Central memory CD4-positive, alpha-beta T cell (primary cell): Measurements from ENCODE around the gene SLC44A1.

ENCODE experiments used
- DNase-seq: peaks from one replicate; pipeline ENCODE4 v3.0.0; 2022

Gene SLC44A1

DNA sequence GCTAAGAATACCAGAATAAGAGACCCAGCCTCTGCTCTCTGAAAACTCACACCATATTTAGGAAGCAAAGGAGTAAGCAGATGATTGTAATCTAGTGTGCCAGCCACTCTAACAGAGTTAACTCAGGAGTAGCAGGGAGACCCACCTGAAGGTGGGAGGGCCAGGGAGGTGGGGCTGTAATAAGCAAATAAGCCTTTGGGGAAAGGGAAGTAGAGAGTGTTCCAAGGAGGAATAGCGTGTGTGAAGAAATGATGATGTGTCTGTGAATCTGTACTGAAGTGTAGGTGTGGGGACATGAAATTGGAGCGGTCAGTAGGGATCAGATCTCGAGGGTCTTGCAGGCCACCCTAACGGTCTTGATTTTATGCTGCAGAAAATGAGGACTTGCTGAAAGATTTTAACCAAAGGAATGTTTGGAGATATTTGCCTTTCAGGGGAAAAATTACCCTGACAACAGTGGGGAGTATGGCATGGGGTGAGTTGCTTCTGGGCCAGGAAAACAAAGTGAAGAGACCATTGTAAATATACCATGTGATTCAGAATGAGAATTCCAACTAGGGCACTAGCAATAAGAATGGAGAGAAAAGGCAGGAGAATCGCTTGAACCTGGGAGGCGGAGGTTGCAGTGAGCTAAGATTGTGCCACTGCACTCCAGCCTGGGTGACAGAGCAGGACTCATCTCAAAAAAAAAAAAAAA lies 159.2 kb downstream of the SLC44A1 start:
- DNase-seq, result no peak

GRCh38 chr9:105405514-105406131 lies 161.2 kb downstream of the SLC44A1 start:
- DNase-seq, result peak; percentile 84

DNA sequence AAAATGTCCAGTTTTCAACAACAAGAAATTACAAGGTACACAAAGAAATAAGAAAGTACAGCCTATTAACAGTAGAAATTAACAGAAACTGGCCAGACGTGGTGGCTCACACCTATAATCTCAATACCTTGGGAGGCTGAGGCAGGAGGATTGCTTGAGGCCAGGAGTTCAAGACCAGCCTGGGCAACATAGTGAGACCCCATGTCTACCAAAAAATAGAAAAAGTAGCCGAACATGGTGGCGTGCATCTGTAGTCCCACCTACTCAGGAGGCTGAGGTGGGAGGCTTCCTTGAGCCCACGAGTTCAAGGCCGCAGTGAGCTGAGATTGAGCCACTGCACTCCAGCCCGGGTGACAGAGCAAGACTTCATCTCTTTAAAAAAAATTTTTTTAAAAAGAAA lies 161.9 kb downstream of the SLC44A1 start:
- DNase-seq, result no peak

DNA sequence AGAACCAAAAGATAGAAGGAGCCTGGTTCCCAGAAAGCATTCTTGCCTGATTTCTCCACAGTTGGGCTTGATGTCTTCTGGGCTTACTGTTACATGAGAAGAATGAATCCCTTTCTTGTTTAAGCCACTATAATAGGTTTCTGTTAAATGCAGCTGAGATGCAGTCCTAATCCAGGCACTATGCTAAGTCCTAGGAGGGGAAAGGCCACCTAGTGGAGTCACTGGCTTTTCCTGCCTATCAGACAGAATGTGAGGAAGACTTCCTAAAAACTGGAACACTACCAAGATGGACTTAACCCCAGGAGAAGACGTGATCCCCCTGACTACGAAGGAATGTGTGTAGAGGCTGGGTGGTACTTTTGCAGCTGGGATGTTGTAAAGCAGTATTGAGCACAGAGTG lies 169.1 kb downstream of the SLC44A1 start:
- no peak for DNase-seq

DNA sequence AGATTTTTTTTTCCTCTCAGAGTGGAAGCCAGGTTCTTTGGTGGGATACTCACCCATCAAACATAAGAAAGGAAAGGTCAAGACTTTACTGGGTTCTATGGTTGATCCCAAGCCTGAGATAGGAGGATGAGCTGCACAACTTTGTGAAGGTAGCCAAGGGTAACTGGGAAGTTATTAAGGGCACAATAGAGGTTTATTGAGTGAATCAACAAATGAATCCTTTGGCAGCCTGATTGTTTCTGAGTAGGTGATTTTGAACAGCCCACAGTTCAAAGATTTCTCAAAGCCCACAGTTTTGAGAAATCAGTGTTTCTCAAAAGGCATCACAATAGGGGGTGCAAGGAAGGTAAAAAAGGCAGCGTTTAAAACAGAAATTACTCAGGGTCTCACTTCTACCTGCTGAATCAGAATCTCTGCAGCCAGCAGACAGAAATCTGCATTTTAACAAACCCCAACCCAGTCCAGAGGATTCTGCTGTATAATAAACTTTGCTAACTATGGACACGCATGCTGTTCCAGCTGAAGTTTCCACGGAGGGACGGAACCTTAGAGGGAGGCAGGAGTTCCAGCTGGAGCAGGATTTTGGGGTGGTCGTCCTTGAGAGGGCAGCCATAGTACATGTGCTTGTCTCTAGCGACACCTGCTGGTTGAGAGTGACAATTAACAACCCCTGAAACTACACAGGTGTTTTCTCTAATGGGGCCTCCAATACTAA lies 170.7 kb downstream of the SLC44A1 start:
- DNase-seq, result peak; percentile 50

DNA sequence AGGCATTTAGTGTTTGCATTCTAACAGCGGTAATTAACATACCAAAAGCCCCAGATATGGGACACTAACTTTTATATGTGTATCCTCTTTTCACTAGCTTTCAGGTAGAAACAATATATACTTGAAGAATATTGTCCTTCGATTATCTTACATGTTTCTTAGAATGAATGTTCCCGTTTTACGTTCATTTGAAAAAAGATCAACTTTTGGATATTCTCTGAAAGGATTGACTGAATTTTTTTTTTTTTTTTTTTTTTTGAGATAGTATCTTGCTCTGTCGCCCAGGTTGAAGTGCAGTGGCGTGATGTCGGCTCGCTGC lies 171.2 kb downstream of the SLC44A1 start:
- DNase-seq, result no peak

GRCh38 chr9:105416840-105417239 lies 172.4 kb downstream of the SLC44A1 start:
- DNase-seq, result no peak

DNA sequence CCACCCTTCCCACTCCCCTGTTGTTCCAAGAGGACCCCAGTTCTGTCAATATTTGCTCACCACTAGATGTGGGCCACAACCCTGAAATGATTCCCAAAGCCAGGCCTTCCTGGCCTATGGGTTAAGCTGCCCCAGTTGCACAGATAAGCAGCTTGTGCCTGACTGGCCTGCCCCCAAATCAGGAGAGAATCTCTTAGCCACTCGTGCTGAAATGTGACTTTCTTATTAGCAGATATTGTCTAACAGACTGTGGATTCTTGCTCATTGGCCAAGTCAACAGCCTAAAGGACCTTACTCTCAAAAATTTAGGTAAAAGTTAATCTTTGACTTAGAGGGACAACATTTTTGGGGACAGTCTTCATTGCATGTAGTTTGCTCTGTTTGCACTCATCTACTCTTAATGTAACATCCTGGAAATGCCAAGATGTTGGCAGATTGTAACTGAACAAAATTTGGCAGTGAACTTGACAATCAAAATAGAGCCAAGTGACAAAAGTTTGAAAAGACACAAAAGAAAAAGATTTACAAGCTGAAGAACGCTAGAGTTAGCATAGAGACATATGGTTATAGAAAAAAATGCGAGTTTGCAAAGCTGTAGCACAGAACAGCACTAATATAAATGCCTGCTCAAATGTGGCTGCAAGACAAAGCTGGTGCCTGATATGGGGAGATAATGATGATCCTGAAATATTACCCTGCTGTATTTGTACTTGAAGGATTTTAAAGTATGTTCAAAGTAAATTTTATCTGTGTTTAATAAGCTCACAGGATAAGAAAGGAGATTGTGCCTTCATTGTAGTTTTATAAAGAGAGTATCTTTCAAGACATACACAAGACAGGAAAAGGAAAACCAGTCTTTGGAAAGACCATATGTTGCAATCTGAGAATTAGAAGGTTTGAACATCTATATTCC lies 174.4 kb downstream of the SLC44A1 start:
- no peak for DNase-seq

GRCh38 chr9:105419816-105420597 lies 175.6 kb downstream of the SLC44A1 start:
- DNase-seq, result no peak

DNA sequence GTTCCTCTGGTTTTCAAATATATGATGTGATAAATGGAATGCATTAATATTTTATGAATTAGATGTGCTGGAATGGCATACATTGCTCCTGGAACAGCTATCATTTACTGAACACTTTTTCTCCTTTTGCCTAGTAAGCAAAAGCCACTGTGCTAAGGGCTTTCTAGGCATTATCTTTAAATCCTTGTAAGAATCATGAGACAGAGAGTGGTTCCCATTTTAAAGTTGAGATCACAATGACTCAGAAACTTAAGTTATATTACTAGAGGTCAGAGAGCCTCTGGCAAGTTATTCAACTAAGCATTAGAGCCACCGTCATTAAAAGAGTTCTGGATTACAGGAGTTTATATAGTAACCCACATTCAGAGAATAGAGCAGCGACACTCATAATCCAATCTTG lies 176.7 kb downstream of the SLC44A1 start:
- DNase-seq, result no peak

DNA sequence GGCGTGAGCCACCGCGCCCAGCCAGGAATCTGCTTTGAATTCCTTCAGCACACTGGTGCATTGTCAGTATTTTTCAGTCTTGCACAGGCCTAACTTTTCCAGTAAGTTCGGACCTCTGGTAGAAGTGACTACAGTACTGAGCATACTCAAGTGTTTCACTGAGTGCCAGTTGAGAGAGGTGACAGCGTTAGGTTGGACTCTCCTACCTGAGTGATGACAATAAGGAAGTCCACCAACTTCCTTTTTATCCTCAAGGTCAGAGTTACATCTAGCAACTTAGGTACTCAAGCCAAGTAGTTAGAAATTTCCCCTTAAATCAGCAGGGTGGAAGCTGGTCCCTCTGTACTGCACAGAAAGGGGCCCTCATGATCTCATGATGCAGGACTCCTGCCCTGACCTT lies 177.4 kb downstream of the SLC44A1 start:
- no peak for DNase-seq

GRCh38 chr9:105425816-105426433 lies 181.5 kb downstream of the SLC44A1 start:
- no peak for DNase-seq

DNA sequence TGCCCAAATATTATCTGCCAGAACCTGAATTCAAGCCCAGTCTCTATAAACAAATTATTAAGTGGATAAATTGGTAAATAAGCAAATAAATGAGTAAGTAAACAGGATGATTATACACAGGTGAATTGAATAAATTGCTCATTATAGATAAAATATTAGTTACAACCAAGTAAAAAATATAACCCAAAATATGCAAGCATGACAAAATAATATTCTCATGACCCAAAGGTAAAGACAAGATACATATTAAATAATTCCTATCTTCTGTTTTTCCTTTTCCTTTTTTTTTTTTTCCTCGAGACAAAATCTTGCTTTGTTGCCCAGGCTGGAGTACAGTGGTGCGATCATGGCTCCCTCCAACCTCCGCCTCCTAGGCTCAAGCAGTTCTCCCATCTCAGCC lies 182.2 kb downstream of the SLC44A1 start:
- DNase-seq, result no peak

- no peak for DNase-seq
Measured at GRCh38 chr9:105431424-105432246, 187.2 kb downstream of the SLC44A1 start.

DNA sequence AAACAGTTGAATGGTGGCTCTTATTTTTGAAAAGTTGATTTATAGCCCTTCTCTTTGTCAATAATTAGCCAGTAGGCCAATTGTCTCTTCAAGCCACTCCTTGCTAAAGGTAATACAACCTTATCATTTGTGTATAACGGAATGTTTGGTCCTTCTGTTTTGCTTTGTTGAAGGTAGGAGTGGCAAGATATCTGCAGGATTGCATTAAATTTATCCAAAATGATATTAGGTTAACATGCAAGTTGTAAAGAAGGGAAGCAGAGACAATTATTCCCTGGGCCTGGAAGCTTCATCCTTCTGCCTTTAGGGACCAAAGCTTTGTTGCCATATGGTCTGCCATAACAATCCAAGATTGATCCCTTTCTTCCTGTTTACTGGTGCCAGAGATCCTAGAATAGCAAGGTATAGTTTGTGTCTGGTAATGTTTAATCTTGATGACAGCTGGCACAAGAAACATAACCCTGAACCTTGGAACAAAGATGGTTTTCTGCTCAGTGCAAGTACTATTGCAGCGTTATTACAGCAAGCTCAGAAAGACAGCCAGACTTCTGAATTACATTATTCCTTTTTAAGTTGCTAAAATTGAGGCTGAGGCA lies 187.9 kb downstream of the SLC44A1 start:
- DNase-seq, result no peak

DNA sequence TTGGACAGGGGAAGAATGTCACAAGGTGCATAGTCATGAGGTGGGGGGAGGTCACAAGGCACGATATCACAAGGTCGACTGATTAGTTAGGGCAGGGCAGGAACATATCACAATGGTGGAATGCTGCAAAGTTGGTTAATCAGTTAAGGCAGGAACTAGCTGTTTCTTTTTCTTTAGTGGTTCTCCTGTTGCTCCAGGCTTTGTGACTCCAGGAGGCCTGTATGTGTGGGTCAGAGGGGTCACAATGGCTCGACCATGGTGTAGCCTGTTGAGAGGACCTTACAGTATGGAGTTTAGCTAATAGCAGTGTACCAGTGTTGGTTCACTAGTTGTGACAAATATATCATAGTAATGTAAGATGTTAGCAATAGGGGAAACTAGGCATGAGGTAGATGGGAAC lies 191.0 kb downstream of the SLC44A1 start:
- no peak for DNase-seq

DNA sequence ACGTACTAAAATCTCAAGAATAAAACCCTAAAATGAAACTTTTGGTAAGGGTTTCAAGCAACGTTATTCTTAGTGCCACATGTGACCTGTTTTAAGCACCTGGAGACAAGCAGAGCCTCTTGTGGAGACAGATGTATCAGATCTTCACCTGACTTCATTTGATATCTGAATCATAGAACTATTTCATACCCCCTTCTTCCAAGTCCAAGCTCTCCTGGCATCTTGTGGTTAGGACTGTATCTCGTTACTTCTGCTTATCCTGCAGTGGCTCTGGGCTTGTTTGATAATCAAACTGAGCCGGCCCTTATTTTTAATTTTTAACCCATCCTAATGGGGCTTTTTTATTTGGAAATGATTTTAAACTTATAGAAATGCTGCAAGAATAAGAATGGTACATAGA lies 192.3 kb downstream of the SLC44A1 start:
- DNase-seq, result no peak

DNA sequence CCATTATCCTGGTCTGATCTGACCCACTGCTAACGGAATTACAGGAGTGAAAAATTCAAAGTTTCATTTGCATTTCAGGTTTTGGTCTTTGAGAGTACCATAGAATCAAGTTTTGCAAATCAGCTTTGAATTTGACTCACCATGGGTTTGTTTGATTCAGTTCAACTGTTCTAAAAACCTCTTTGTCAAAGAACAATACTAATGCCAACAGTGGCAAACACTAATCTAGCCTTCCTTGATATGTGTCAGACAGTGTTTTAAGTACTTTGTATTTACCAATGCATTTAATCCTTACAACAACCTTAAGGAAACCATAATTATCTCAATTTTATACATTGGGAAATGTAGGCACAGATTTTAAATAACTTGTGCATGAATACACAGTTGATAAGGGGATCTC lies 193.3 kb downstream of the SLC44A1 start:
- no peak for DNase-seq

DNA sequence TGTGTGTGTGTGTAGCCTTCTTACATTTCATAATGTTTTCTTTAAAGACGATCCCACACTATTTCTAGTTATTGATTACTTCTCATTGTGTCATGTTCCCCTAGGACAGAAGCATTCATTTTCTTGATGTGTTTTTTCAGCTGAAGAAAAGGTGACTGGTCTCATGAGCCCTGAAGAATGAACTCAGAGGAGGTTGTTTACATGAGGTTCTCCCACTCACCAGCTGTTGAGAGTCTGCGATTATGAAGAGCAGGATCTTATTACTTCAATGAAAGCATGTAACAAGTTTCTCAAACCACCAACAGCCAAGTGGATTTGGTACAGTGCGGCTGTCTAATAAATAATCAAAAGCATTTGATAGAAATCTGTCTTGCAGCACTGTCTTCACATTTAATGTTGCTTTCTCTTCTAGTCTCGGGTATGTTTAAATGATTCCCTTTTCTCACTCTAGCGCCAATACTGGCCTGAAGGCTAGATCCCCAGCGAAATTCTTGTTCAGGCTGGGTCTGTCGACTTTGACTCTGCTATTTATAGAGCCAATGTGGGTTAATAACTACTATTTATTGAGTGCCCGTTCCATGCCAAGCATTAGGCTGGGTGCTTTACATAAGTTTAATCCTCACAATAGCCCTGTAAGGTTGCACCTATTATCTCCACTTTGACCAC lies 193.8 kb downstream of the SLC44A1 start:
- no peak for DNase-seq

DNA sequence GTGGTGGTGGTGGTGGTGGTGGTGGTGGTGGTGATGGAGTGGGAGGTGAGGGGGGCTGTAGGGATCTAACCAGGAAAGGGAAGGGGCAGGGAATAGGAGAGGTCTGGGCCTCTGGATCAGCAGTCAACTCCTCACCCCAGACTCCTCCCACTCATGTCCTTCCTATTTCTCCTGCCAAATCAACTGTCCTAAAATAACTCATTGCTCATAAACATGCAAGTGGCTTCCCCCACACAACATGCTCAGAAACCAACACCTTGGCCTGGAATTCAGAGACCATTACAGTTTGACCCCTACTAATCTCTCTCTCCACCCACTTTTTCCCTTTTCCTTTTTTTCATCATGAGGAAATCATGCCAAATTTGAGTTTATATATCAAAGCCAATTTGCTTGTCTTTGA lies 195.0 kb downstream of the SLC44A1 start:
- DNase-seq, result no peak
